Measurements from ENCODE around the gene MRPL42. TPM values are rescaled to one million over a fixed set of nuclear protein-coding genes. Genes with fewer than 3 reads are reported as not detected.
"Not testable (repeated sequence)": the region's sequence is repeated elsewhere in the genome, so short reads cannot be mapped to it uniquely, and the experiment has no call there.

MRPL42 gene
- total RNA-seq: 41.4 TPM

DNA sequence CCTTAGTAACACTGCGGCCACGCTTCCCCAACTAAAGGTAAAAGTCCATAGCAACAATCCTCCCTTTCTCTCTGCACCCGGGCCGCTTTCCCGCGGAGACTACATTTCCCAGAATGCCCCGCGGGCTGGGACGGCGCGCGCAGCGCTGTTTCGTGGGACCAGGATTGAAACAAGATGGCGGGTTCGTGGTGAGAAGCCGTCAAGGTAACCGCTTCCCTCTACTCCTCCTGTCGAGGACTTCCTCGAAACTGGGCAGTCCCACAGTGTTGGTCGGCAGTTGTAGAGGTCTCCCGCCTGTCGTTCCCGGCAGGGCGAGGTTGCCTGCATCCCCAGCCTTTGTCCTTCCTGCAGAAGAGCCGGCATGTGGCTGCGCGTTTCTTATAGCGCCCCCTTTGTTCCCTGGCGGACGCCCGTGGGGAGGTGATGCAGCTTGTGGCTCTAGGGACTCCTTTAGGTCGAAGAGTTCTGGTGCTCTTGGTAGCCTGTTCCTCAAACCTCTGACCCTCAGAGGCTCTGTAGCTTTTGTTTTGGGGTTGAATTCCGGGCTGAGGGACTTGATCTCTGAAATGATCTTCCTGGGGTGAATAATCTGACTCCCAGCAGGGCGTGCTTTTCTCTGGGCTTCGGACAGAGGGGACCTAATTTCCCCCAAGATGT, at the start of gene MRPL42:
MRPL42 (plus strand) TSS at position 164 of the 657 bp plus-strand sequence. CDS start 1,772 bp downstream, outside the sequence.
- intact Hi-C loops (cut with DNase I): no loop called here
- ATAC-seq: peak; percentile 98
- peak; percentile 95 for DNase-seq (ENCODE audit: low spot score)

DNA sequence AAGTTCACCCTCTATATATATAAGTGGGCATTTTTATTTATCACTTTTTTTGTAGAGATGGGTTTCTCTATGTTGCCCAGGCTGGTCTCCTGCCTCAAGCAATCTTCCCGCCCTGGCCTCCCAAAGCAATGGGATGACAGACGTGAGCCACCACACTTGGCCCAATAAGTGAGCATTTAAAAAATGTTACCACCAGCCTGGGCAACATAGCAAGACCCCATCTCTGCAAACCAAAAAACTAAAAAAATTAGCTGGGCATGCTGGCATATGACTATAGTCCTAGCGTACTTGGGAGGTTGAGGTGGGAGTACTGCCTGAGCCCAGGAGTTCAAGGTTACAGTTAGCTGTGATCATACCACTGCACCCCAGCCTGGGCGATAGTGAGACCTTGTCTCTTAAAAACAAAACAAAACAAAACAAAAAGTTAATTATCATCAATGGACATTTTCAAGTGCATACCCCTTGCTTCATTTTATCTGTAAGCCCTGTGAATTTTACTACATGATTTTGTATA, 49.3 kb upstream of the MRPL42 start:
- ATAC-seq: no peak
- intact Hi-C loops (cut with DNase I): no loop called here

DNA sequence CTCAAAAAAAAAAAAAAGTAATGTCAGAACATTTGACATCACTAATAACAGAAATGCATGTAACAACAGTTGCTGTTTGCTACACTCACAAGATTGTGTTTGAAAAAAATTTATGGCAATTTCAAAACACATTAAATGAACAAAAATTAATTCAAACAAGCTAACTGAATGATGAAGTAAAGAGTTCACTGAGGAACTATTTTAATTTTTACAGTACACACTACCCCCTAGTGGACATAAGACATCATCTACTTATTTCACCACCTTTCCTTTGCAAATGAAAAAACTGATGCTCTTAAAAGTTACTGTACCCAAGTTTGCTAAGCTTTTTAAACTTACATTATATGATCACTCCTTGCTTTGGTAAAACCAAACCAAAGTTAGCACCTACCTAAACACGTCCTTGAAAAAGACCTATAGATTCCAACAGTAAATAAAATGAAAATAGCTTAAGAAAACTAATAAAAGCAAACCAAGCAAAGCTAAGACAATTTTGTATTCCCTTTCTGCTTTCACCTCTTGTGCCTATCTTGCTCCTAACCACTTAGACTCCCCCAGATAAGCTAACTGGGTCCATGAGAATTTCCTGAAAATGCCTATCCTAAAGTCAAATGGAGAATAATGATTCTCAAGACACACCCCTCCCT, 47.8 kb upstream of the MRPL42 start:
- intact Hi-C loops (cut with DNase I): no loop called here
- DNase-seq (ENCODE audit: low spot score) (no peak), ATAC-seq (peak; percentile 74)

More for the DNA sequence above, 49.3 kb upstream of the MRPL42 start:
- no peak for DNase-seq (ENCODE audit: low spot score)

DNA sequence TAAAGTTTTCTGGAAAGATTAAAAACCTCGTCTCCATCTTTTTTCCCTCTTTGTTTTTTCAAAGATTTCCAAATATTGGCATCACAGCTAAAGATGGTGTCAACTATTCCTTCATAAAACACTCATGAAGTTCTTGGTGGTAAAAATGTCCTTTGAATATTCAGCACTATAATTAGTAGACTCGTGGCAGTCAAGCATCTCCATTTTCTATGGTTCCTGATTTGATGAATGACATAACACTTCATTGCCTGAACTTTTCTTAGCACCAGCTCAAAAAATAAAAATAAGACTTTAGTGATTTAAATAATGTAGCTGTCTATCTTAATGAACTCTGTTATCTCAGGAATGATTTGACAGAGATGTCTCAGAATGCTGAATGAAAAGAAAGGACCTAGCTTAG, 45.3 kb upstream of the MRPL42 start:
- ATAC-seq: no peak
- no peak for DNase-seq (ENCODE audit: low spot score)
- intact Hi-C loops (cut with DNase I): no loop called here

- intact Hi-C loops (cut with DNase I): no loop called here
- no peak for DNase-seq (ENCODE audit: low spot score)
- no peak for ATAC-seq
Observed at GRCh38 chr12:93425736-93426411, 41.4 kb upstream of the MRPL42 start.

DNA sequence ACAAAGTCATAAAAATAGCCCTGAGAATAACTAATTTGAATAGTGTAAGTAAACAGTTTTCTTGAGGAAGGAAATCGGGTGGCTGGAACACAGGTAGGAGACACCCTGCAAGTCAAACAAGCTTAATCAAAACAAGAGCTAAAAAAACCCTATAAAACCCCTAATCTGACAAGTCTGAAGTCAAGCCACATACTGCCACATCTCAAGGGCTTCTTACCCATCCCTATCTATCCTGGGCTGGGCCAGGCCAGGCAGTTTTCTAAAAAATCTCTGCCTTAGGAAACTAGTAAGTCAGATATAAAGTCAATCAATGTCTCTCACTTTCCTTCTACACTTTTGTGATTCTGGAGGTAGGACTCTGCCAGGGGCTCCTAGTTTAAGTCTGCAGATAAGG, 40.9 kb upstream of the MRPL42 start:
- DNase-seq (ENCODE audit: low spot score): no peak
- intact Hi-C loops (cut with DNase I): no loop called here
- ATAC-seq: no peak

DNA sequence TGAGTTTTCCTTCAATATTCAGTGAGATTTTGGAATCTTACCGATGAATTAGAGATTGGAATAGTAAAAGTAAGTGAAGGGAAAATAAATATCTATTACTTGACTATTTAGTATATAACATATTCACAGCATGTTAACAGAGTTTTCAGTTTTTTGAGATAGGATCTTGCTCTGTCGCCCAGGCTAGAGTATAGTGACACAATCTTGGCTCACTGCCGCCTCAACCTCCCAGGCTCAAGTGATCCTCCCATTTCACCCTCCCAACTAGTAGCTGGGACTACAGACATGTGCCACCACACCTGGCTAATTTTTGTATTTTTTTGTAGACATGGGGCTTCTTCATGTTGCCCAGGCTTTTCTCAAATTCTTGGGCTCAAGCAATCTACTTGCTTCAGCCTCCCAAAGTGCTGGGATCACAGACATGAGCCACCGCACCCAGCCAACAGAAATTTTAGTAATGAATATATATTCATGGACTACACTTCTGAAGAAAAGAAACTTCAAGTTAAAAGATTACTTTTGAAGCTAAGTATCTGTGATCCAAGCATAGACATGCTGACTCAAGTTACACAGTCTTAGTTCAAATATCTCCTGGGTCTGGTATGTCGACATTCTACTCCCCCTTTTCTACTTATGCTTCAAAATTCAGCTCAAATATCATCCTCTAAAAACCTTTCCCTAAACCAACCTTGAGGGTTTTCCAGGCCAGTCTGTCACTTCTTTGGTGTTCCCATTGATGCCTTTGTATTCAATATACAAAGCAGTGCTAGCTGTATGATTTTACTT, 39.3 kb upstream of the MRPL42 start:
- peak; percentile 77 for ATAC-seq
- intact Hi-C loops (cut with DNase I): no loop called here
- no peak for DNase-seq (ENCODE audit: low spot score)

DNA sequence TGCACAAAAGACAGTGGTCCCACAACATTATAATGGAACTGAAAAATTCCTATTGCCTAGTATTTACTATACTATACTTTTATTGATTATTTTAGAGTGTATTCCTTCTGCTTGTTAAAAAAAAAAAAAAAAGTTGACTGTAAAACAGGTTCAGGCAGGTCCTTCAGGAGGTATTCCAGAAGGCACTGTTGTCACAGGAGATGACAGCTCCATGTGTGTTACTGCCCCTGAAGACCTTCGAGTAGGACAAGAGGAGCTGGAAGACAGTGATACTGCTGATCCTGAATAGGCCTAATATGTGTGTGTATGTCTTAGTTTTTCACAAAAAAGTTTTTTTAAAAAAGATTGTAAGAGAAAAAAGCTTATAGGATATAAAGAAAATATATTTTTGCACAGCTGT, 37.9 kb upstream of the MRPL42 start:
- ATAC-seq (no peak), DNase-seq (ENCODE audit: low spot score) (no peak)
- intact Hi-C loops (cut with DNase I): no loop called here

DNA sequence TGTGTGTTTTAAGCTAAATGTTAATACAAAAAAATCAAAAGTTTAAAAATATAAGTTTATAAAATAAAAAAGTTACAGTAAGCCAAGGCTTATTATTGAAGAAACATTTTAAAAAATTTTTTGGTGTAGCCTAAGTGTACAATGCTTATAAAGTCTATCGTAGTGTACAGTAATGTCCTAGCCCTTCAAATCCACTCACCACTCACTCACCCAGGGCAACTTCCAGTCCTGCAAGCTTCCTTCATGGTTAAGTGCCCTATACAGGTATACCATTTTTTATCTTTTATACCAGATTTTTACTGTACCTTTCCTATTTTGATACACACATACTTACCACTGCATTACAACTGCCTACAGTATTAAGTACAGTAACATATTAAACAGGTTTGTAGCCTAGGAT, 37.5 kb upstream of the MRPL42 start:
- intact Hi-C loops (cut with DNase I): no loop called here
- ATAC-seq: no peak
- no peak for DNase-seq (ENCODE audit: low spot score)

DNA sequence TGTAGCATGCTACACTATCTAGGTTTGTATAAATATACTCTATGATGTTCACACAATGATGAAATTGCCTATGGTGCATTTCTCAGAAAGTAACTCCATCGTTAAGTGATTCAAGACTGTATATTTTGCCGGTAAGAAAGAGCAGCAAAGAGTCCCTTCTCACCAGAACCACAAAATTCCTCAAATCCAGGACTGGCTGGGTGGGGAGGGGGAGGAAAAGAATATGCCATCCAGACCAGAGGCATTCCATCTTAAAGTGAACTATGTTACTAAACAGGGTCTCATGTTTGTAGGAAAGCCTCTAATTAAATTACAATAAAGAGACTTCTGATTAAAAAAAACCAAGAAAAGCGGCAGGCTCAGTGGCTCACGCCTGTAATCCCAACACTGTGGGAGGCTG, 37.0 kb upstream of the MRPL42 start:
- DNase-seq (ENCODE audit: low spot score) (no peak), ATAC-seq (no peak)
- intact Hi-C loops (cut with DNase I): no loop called here

DNA sequence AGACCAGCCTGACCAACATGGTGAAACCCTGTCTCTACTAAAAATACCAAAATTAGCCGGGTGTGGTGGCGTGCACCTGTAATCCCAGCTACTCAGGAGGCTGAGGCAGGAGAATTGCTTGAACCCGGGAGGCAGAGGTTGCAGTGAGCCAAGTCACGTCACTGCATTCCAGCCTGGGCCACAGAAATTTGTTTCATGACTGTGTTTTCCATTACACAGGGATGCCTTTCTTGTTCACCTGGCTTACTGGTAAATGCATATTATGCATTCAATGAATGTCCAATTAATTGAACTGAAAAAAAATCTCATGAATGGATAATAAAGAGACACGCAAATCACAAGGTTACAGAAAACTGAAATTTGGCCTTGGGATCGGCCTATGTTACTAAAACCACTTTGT, 35.3 kb upstream of the MRPL42 start:
- DNase-seq (ENCODE audit: low spot score); intact Hi-C loops (cut with DNase I); ATAC-seq: not testable (repeated sequence)

DNA sequence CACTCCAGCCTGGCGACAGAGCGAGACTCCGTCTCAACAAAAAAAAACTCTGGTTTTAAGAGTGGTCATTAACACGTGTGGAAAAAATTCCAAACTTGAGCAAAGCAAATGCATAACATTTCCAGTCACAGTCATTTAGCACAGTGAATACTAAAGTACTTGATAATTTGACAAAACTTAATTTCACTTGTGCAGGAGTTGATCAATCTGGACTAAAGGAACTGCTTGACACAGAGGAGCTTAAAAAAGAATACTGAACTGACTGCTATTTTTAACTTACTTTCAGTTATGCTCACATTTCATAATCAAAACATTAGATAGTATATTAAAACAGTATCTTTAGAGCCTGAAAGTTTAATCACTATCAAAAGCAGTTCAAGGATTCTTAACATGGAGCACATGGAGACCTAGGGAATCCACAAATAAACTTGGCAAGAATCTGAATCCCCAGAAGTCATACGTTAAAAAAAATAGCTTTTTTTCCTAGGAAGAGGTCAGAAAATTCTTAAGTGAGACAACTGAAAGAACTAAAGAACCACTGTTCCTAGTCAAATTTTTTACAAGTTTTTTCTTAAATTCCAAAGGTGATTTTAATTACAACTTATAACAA, 33.0 kb upstream of the MRPL42 start:
- no peak for DNase-seq (ENCODE audit: low spot score)
- ATAC-seq: no peak
- intact Hi-C loops (cut with DNase I): no loop called here

DNA sequence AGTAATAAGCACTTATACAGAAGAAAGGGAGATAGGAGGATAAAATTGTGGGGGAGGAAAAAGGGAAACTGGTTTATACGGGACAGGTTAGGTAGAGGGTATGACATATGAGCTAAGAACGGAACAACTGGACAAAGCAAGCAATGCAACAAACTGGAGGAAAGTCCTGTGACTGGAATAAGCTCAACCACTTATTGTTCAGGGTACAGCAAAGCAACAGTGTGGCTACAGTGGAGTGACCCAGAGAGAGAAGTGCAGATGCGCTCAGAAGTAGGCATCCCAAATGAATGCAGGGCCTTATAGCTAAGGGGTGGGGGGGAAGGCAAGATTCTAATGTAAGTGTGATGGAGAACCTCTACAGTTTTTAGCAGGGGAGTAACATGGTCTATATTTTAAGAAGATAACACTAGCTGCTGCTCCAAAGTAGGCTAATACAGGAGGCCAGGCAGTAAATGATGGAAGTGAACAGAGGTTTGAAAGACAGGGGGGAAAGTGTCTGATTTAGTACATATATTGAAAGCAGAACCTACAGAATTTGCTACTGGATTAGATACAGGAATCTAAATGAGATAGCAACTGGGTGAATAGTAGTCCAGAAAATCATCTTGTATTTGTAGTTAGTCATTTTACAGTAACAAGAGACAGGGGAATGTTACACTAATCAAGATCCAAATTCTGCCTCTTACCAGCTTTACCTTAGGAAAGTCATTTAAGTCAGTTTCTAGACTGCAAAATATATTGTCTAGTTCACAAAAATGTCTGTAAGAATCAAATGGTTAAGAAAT, 28.9 kb upstream of the MRPL42 start:
- no peak for ATAC-seq
- intact Hi-C loops (cut with DNase I): no loop called here
- DNase-seq (ENCODE audit: low spot score): no peak

DNA sequence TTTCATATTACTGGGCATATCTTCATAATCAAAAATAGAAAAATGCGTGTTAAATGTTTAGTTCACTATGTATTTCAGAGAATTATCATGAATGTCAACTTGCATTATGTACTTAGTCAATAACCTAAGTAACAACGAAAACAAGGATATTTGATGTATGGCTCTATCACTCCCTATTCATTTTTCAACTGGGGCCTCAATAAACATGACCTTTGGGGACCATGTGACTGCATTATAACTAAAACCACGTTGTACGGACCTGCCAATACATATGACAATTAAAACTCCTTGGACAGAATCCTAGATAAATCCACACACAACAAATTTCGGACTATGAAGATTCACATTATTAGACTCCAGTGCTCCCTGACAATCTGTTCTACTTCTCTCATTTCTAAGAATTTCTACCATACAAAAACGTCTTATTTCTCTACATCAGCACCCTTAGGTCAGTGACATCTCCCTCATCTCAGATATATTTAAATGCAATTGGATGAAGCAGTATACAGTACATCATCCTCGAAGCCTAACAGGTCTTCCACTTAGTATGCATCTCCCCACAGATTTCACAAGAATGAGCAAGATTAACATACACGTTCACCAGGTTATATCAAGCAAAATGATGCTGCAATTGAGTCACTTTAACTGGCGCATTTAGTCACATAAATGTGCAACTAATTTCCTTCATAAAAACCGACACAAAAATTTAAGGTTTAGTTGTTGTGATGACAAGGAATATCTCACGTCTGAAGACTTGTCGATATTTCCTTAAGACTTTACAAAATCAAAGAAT, 27.1 kb upstream of the MRPL42 start:
- ATAC-seq: no peak
- intact Hi-C loops (cut with DNase I): no loop called here
- no peak for DNase-seq (ENCODE audit: low spot score)

- ATAC-seq: no peak
- intact Hi-C loops (cut with DNase I): no loop called here
- DNase-seq (ENCODE audit: low spot score): peak; percentile 69
Observed at GRCh38 chr12:93441081-93441616, 26.2 kb upstream of the MRPL42 start.

GRCh38 chr12:93441617-93442410, 25.5 kb upstream of the MRPL42 start, which contains the start of gene UBE2N:
Gene UBE2N, minus strand, starts transcription at chr12:93441947. Its CDS starts 63 bp downstream, at chr12:93441884.
- intact Hi-C loops (cut with DNase I): no loop called here
- peak; percentile 97 for DNase-seq (ENCODE audit: low spot score)
- ATAC-seq: peak; percentile 97
